SK-N-SH (cell line): ENCODE data around the gene RALA. TPM values are rescaled to one million over a fixed set of nuclear protein-coding genes. Genes with fewer than 3 reads are reported as not detected.

ENCODE experiments used
- CTCF ChIA-PET: fragments of 300-600, 350-600 bp; formaldehyde crosslinking; extraction: SDS; loops from one replicate; lab custom pipeline; 2021; lab: Yijun Ruan, JAX
- POLR2A ChIA-PET: fragments of 350-600 bp; sonication (Branson Sonifier 250); formaldehyde crosslinking; extraction: SDS; loops from one replicate; lab custom pipeline; 2020; ENCODE audit warnings: antibody characterized with exemption, inconsistent platforms; lab: Yijun Ruan, JAX
- DNase-seq: peaks from one replicate; pipeline ENCODE4 v3.0.0; 2012
- H2AFZ ChIP-seq: fragments of 200-600 bp; sonication (generic); 2 replicates; pipeline ENCODE4 v1.8.1; 2016; ENCODE audit warnings: antibody characterized with exemption, mild to moderate bottlenecking, low read depth
- H3F3A ChIP-seq: fragments of 200-600 bp; sonication (generic); replicated peaks from 2 replicates; pipeline ENCODE3; 2016; ENCODE audit warnings: antibody characterized with exemption, mild to moderate bottlenecking; ENCODE audit not compliant: insufficient read depth
- H3K27ac ChIP-seq, 2 experiments: fragments of 200-500 bp in 1 of 2; fragments of 200-600 bp in 1 of 2; sonication (Bioruptor generic) in 1 of 2; sonication (generic), shearing (Covaris generic) in 1 of 2; 2 replicates each; pipeline versions ENCODE4 v1.5.1 to v1.6.1; 2014 to 2016; ENCODE audit warnings: low read depth in 2 of 2, inconsistent platforms in 1 of 2, low read length in 1 of 2, mild to moderate bottlenecking in 1 of 2, mixed read lengths in 1 of 2
- H3K27me3 ChIP-seq: fragments of 200-600 bp; sonication (generic), shearing (Covaris generic); 2 replicates; pipeline ENCODE4 v1.6.1; 2016; ENCODE audit warnings: mixed run types; ENCODE audit not compliant: insufficient read depth
- H3K36me3 ChIP-seq, 2 experiments: fragments of 200-500 bp in 1 of 2; fragments of 200-600 bp in 1 of 2; sonication (Bioruptor generic) in 1 of 2; sonication (generic) in 1 of 2; replicated peaks in 1 of 2; 2 replicates each; pipeline versions ENCODE3 to v1.5.1; 2014 to 2016; ENCODE audit warnings: low read length in 1 of 2, mild to moderate bottlenecking in 1 of 2; ENCODE audit not compliant: insufficient read depth in 2 of 2, control insufficient read depth in 1 of 2
- H3K4me1 ChIP-seq, 2 experiments: fragments of 200-500 bp in 1 of 2; fragments of 200-600 bp in 1 of 2; sonication (Bioruptor generic) in 1 of 2; sonication (generic), shearing (Covaris generic) in 1 of 2; 2 replicates each; pipeline versions ENCODE4 v1.5.1 to v1.6.1; 2014 to 2016; ENCODE audit warnings: low read depth in 1 of 2, low read length in 1 of 2, mixed run types in 1 of 2; ENCODE audit not compliant: insufficient read depth in 2 of 2, control insufficient read depth in 1 of 2
- H3K4me2 ChIP-seq: fragments of 200-600 bp; sonication (generic), shearing (Covaris generic); 2 replicates; pipeline ENCODE4 v1.6.1; 2017; ENCODE audit warnings: mixed run types
- H3K4me3 ChIP-seq, 2 experiments: fragments of 200-500 bp in 1 of 2; fragments of 200-600 bp in 1 of 2; sonication (Bioruptor generic) in 1 of 2; sonication (generic), shearing (Covaris generic) in 1 of 2; 2 replicates each; pipeline versions ENCODE4 v1.5.1 to v1.8.1; 2014 to 2016; ENCODE audit warnings: low read depth in 2 of 2, inconsistent platforms in 1 of 2, low read length in 1 of 2, mild to moderate bottlenecking in 1 of 2, mixed read lengths in 1 of 2, moderate library complexity in 1 of 2
- H3K79me2 ChIP-seq: fragments of 200-600 bp; sonication (generic); 2 replicates; pipeline ENCODE4 v1.8.1; 2017; ENCODE audit warnings: mild to moderate bottlenecking; ENCODE audit not compliant: insufficient read depth
- H3K9ac ChIP-seq: fragments of 200-600 bp; sonication (generic); 2 replicates; pipeline ENCODE4 v1.6.1; 2017; ENCODE audit warnings: mixed run types
- H3K9me2 ChIP-seq: fragments of 200-600 bp; sonication (generic); 2 replicates; pipeline ENCODE4 v1.6.1; 2017; ENCODE audit warnings: mixed run types
- H3K9me3 ChIP-seq: fragments of 200-600 bp; sonication (generic); 2 replicates; pipeline ENCODE4 v1.6.1; 2017; ENCODE audit warnings: mixed run types, mild to moderate bottlenecking, moderate library complexity
- H4K20me1 ChIP-seq: fragments of 200-600 bp; sonication (generic); 2 replicates; pipeline ENCODE4 v1.6.1; 2017; ENCODE audit warnings: mild to moderate bottlenecking, mixed run types; ENCODE audit not compliant: insufficient read depth
- ELF1 ChIP-seq: IDR thresholded peaks from 2 replicates; pipeline ENCODE4 v1.4.0; 2012
- FOSL2 ChIP-seq: IDR thresholded peaks from 2 replicates; pipeline ENCODE4 v1.4.0; 2012; ENCODE audit warnings: low read depth, mild to moderate bottlenecking, moderate library complexity, borderline replicate concordance
- GABPA ChIP-seq: IDR thresholded peaks from 2 replicates; pipeline ENCODE4 v1.4.0; 2012; ENCODE audit warnings: low read depth, mild to moderate bottlenecking
- JUND ChIP-seq: IDR thresholded peaks from 2 replicates; pipeline ENCODE4 v1.4.0; 2012
- MEF2A ChIP-seq: IDR thresholded peaks from 2 replicates; pipeline ENCODE4 v1.4.0; 2012; ENCODE audit warnings: low read depth, borderline replicate concordance
- MXI1 ChIP-seq: IDR thresholded peaks from 2 replicates; pipeline ENCODE4 v1.6.1; 2012; ENCODE audit warnings: mild to moderate bottlenecking, low read depth, low read length, improper control_type of control experiment
- NRF1 ChIP-seq: IDR thresholded peaks from 2 replicates; pipeline ENCODE4 v1.6.1; 2012; ENCODE audit warnings: low read depth, mild to moderate bottlenecking, low read length
- POLR2AphosphoS5 ChIP-seq: IDR thresholded peaks from 2 replicates; pipeline ENCODE4 v1.6.1; 2012; ENCODE audit warnings: low read depth, low read length
- RAD21 ChIP-seq: IDR thresholded peaks from 2 replicates; pipeline ENCODE4 v1.6.1; 2012; ENCODE audit warnings: mild to moderate bottlenecking, low read length
- RCOR1 ChIP-seq: fragments of 150-350 bp; IDR thresholded peaks from 2 replicates; pipeline ENCODE4 v1.6.1; 2017; ENCODE audit warnings: antibody characterized with exemption, low read length
- RXRA ChIP-seq: IDR thresholded peaks from 2 replicates; pipeline ENCODE4 v1.4.0; 2012; ENCODE audit warnings: low read depth, mild to moderate bottlenecking, borderline replicate concordance
- SIN3A ChIP-seq: IDR thresholded peaks from 2 replicates; pipeline ENCODE4 v1.6.1; 2012; ENCODE audit warnings: low read depth, mild to moderate bottlenecking, low read length, moderate library complexity, borderline replicate concordance
- SMC3 ChIP-seq: IDR thresholded peaks from 2 replicates; pipeline ENCODE4 v1.6.1; 2012; ENCODE audit warnings: low read depth, low read length, improper control_type of control experiment
- TAF1 ChIP-seq: IDR thresholded peaks from 2 replicates; pipeline ENCODE4 v1.6.1; 2012; ENCODE audit warnings: low read depth, mild to moderate bottlenecking, low read length, moderate library complexity, borderline replicate concordance
- YY1 ChIP-seq: IDR thresholded peaks from 2 replicates; pipeline ENCODE4 v1.4.0; 2012; ENCODE audit warnings: low read depth, mild to moderate bottlenecking
- WGBS: methylation state at CpG from one replicate; pipeline ENCODE4 v1.1.6; 2017; ENCODE audit warnings: low lambda C conversion rate; 5-methylcytosine and 5-hydroxymethylcytosine counted together
- polyA plus RNA-seq, 3 experiments: library from polyadenylated mRNA; depleted of rRNA; stranded (reverse); fragments of >200 nt; gene quantifications; 2 replicates each; pipeline ENCODE4 v1.2.3, GENCODE V29; 2012
- TF ChIP-seq, protein P1 (sequence below): fragments of 150-350 bp; IDR thresholded peaks from 2 replicates; pipeline ENCODE4 v1.6.1; 2016; ENCODE audit warnings: mild to moderate bottlenecking, low read depth, low read length
- TF ChIP-seq, protein P2 (sequence below): IDR thresholded peaks from 2 replicates; pipeline ENCODE4; 2012
- TF ChIP-seq, protein P3 (sequence below): fragments of 150-350 bp; IDR thresholded peaks from 2 replicates; pipeline ENCODE4 v1.6.1; 2017; ENCODE audit warnings: antibody characterized with exemption, low read length, low read depth, borderline replicate concordance

RALA gene
- polyA plus RNA-seq, 1 of the 3 experiments (the other 2 are of a cell fraction), result 29.0 TPM

DNA sequence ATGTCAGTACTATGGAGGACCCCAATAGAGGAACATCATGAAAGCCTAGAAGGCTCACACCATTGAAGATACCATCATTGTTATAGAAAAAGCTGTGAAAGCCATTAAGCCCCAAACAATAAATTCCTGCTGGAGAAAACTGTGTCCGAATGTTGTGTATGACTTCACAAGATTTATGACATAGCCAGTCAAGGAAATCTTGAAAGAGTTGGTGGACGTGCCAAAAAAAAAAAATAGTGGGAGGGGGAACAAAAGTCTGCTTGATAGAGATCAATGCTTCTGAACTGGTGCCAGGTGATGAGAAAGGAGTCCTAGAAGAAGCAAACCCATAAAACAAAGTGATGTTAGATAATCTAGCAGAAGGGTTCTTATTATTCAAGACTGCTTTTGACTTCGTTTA is 41.2 kb downstream of the RALA start:
- no peaks in the 10 kb centered on the region for H3K27me3 ChIP-seq
- TF ChIP-seq MEF2A, result no peak
- TF ChIP-seq, protein P1, sequence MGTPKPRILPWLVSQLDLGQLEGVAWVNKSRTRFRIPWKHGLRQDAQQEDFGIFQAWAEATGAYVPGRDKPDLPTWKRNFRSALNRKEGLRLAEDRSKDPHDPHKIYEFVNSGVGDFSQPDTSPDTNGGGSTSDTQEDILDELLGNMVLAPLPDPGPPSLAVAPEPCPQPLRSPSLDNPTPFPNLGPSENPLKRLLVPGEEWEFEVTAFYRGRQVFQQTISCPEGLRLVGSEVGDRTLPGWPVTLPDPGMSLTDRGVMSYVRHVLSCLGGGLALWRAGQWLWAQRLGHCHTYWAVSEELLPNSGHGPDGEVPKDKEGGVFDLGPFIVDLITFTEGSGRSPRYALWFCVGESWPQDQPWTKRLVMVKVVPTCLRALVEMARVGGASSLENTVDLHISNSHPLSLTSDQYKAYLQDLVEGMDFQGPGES, result no peak
- no peak for TF ChIP-seq GABPA
- no peak for TF ChIP-seq RCOR1
- TF ChIP-seq RAD21, result no peak
- TF ChIP-seq FOSL2, result no peak
- no peak for TF ChIP-seq MXI1
- TF ChIP-seq SIN3A, result no peak
- TF ChIP-seq RXRA, result no peak
- TF ChIP-seq ELF1, result no peak
- TF ChIP-seq, protein P2, sequence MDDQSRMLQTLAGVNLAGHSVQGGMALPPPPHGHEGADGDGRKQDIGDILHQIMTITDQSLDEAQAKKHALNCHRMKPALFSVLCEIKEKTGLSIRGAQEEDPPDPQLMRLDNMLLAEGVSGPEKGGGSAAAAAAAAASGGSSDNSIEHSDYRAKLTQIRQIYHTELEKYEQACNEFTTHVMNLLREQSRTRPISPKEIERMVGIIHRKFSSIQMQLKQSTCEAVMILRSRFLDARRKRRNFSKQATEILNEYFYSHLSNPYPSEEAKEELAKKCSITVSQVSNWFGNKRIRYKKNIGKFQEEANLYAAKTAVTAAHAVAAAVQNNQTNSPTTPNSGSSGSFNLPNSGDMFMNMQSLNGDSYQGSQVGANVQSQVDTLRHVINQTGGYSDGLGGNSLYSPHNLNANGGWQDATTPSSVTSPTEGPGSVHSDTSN, result no peak
- no peak for TF ChIP-seq NRF1
- no peak for TF ChIP-seq JUND
- TF ChIP-seq, protein P3, sequence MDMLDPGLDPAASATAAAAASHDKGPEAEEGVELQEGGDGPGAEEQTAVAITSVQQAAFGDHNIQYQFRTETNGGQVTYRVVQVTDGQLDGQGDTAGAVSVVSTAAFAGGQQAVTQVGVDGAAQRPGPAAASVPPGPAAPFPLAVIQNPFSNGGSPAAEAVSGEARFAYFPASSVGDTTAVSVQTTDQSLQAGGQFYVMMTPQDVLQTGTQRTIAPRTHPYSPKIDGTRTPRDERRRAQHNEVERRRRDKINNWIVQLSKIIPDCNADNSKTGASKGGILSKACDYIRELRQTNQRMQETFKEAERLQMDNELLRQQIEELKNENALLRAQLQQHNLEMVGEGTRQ, result no peak
- no peak for TF ChIP-seq TAF1
- no peak for TF ChIP-seq SMC3
- no peak for TF ChIP-seq YY1
- no peak for TF ChIP-seq POLR2AphosphoS5
- TF ChIP-seq, all 33 proteins: peak for 0
- Histone ChIP-seq H3K9ac (no peak overlapping the region), H3K4me3 (no peak overlapping the region), H2AFZ (no peak overlapping the region), H4K20me1 (peaks cover 11% of the 10 kb centered on the region), H3K36me3 (peaks cover 7 to 61% of the 10 kb centered on the region in 2 experiments), H3K79me2 (peaks cover 100% of the 10 kb centered on the region), H3F3A (peaks cover 12% of the 10 kb centered on the region), H3K9me2 (no peaks in the 10 kb centered on the region), H3K4me2 (no peak overlapping the region), H3K4me1 (peaks cover 2 to 10% of the 10 kb centered on the region in 2 experiments; a peak in 2 of 4 replicates), H3K9me3 (no peaks in the 10 kb centered on the region), H3K27ac (no peak overlapping the region)
- 94% methylated on average over 3 of the region's 3 CpGs for WGBS
- POLR2A ChIA-PET, result no interaction called here
- DNase-seq, result no peak
- CTCF ChIA-PET, result no interaction called here
